Measurements from ENCODE around the gene CCDC85B. TPM values are rescaled to one million over a fixed set of nuclear protein-coding genes. Genes with fewer than 3 reads are reported as not detected.
A peak's percentile ranks its signal among the peaks of the same experiment; 100 is the strongest.

The CCDC85B gene
- total and polyA plus RNA-seq, 2 of the 13 experiments (the other 11 are each of a cell fraction or from before 2014, with no cell fraction given), result 8.2 to 19.5 TPM

DNA sequence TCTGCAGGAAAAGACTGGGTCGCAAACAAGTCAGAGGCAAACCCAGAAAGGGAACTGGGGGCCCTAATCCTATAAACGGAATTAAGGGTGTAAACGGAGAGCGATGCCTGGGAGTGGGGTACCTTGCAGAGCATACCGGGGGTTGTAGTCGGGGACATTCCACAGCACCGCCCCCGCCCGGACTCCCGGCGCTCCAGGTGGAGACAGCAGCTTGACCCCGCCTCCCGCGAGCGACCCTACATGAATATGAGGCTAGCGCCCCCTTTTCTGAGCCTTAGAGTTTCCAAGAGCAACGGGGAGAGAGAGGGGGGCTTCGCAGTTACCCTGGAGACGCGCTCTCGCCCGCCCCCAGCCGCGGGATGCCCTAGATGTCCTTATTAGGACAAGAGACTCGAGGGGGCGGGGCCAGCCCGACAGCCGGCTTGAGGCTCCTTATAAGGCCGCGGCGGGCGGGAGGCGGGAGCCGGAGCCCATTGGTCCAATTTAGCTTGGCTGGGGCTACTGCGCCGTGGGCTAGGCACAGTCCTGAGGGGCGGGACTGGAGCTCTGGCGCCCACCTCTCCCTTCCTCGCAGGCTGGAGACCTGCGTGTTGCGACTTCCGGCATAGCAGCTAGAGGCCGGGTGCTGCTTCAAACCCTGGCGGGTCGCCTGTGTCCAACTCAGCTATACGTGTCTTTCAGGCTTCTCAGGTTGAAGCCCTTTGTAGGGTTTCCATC is 31.2 kb upstream of the CCDC85B start (continued):
- TF ChIP-seq, protein P1, sequence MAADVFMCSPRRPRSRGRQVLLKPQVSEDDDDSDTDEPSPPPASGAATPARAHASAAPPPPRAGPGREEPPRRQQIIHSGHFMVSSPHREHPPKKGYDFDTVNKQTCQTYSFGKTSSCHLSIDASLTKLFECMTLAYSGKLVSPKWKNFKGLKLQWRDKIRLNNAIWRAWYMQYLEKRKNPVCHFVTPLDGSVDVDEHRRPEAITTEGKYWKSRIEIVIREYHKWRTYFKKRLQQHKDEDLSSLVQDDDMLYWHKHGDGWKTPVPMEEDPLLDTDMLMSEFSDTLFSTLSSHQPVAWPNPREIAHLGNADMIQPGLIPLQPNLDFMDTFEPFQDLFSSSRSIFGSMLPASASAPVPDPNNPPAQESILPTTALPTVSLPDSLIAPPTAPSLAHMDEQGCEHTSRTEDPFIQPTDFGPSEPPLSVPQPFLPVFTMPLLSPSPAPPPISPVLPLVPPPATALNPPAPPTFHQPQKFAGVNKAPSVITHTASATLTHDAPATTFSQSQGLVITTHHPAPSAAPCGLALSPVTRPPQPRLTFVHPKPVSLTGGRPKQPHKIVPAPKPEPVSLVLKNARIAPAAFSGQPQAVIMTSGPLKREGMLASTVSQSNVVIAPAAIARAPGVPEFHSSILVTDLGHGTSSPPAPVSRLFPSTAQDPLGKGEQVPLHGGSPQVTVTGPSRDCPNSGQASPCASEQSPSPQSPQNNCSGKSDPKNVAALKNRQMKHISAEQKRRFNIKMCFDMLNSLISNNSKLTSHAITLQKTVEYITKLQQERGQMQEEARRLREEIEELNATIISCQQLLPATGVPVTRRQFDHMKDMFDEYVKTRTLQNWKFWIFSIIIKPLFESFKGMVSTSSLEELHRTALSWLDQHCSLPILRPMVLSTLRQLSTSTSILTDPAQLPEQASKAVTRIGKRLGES (CRISPR knock-in tag; IDR thresholded peaks at IDR 0.05; ENCODE audit: borderline replicate concordance), result no peak
- TF ChIP-seq EZH2 (conservative IDR thresholded peaks at IDR 0.05; ENCODE audit: low read depth, low read length) (no peak), ATF7-NPFF (CRISPR knock-in tag; IDR thresholded peaks at IDR 0.05; ENCODE audit: low read depth) (no peak), ZNF776 (CRISPR knock-in tag; IDR thresholded peaks at IDR 0.05) (no peak), RAD21 (CRISPR knock-in tag; IDR thresholded peaks at IDR 0.05) (no peak), RAD51 (IDR thresholded peaks at IDR 0.05; ENCODE audit: borderline replicate concordance) (no peak), ZSCAN22 (CRISPR knock-in tag; IDR thresholded peaks at IDR 0.05) (no peak), GZF1 (CRISPR knock-in tag; IDR thresholded peaks at IDR 0.05) (no peak), ZNF251 (CRISPR knock-in tag; IDR thresholded peaks at IDR 0.05) (no peak), ZNF136 (CRISPR knock-in tag; IDR thresholded peaks at IDR 0.05; ENCODE audit: low read depth) (0 out of 2 replicates have a peak, but pooled peaks have one; percentile 6), CBFB (CRISPR knock-in tag; IDR thresholded peaks at IDR 0.05) (no peak), ATRX (CRISPR knock-in tag; IDR thresholded peaks at IDR 0.05; ENCODE audit: borderline replicate concordance) (no peak), KMT2B (CRISPR knock-in tag; IDR thresholded peaks at IDR 0.05) (no peak), BORCS8-MEF2B (CRISPR knock-in tag; IDR thresholded peaks at IDR 0.05) (0 out of 2 replicates have a peak, but pooled peaks have one; percentile 3)
- TF ChIP-seq, protein P2, sequence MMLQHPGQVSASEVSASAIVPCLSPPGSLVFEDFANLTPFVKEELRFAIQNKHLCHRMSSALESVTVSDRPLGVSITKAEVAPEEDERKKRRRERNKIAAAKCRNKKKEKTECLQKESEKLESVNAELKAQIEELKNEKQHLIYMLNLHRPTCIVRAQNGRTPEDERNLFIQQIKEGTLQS (CRISPR knock-in tag; IDR thresholded peaks at IDR 0.05), result no peak
- TF ChIP-seq, protein P3, sequence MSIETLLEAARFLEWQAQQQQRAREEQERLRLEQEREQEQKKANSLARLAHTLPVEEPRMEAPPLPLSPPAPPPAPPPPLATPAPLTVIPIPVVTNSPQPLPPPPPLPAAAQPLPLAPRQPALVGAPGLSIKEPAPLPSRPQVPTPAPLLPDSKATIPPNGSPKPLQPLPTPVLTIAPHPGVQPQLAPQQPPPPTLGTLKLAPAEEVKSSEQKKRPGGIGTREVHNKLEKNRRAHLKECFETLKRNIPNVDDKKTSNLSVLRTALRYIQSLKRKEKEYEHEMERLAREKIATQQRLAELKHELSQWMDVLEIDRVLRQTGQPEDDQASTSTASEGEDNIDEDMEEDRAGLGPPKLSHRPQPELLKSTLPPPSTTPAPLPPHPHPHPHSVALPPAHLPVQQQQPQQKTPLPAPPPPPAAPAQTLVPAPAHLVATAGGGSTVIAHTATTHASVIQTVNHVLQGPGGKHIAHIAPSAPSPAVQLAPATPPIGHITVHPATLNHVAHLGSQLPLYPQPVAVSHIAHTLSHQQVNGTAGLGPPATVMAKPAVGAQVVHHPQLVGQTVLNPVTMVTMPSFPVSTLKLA (IDR thresholded peaks at IDR 0.05), result no peak
- TF ChIP-seq, protein P4, sequence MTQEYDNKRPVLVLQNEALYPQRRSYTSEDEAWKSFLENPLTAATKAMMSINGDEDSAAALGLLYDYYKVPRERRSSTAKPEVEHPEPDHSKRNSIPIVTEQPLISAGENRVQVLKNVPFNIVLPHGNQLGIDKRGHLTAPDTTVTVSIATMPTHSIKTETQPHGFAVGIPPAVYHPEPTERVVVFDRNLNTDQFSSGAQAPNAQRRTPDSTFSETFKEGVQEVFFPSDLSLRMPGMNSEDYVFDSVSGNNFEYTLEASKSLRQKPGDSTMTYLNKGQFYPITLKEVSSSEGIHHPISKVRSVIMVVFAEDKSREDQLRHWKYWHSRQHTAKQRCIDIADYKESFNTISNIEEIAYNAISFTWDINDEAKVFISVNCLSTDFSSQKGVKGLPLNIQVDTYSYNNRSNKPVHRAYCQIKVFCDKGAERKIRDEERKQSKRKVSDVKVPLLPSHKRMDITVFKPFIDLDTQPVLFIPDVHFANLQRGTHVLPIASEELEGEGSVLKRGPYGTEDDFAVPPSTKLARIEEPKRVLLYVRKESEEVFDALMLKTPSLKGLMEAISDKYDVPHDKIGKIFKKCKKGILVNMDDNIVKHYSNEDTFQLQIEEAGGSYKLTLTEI (CRISPR knock-in tag; conservative IDR thresholded peaks at IDR 0.05), result no peak
- TF ChIP-seq, protein P5, sequence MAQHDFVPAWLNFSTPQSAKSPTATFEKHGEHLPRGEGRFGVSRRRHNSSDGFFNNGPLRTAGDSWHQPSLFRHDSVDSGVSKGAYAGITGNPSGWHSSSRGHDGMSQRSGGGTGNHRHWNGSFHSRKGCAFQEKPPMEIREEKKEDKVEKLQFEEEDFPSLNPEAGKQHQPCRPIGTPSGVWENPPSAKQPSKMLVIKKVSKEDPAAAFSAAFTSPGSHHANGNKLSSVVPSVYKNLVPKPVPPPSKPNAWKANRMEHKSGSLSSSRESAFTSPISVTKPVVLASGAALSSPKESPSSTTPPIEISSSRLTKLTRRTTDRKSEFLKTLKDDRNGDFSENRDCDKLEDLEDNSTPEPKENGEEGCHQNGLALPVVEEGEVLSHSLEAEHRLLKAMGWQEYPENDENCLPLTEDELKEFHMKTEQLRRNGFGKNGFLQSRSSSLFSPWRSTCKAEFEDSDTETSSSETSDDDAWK (CRISPR knock-in tag; IDR thresholded peaks at IDR 0.05), result no peak

Measured in HepG2 (cell line).